HG03354 (cell line): ENCODE data around the gene OGT.
A peak's percentile ranks its signal among the peaks of the same experiment; 100 is the strongest.
"Not testable (repeated sequence)": the region's sequence is repeated elsewhere in the genome, so short reads cannot be mapped to it uniquely, and the experiment has no call there.

Source experiments
- ATAC-seq: cut with Tn5 transposase; IDR thresholded peaks from one replicate; pipeline ENCODE4 v1.9.1; 2021; ENCODE audit warnings: mild to moderate bottlenecking; ENCODE audit not compliant: unreplicated experiment, poor library complexity, severe bottlenecking

The OGT gene

GRCh38 chrX:71532753-71533425 is at the start of gene OGT:
Gene OGT (plus strand): TSS chrX:71533104. CDS start chrX:71533300, 196 bp downstream.
- peak; percentile 80 for ATAC-seq

- ATAC-seq = no peak
Measured at GRCh38 chrX:71487814-71488213, 45.1 kb upstream of the OGT start.

- no peak for ATAC-seq
Measured at GRCh38 chrX:71489540-71489939, 43.4 kb upstream of the OGT start.

DNA sequence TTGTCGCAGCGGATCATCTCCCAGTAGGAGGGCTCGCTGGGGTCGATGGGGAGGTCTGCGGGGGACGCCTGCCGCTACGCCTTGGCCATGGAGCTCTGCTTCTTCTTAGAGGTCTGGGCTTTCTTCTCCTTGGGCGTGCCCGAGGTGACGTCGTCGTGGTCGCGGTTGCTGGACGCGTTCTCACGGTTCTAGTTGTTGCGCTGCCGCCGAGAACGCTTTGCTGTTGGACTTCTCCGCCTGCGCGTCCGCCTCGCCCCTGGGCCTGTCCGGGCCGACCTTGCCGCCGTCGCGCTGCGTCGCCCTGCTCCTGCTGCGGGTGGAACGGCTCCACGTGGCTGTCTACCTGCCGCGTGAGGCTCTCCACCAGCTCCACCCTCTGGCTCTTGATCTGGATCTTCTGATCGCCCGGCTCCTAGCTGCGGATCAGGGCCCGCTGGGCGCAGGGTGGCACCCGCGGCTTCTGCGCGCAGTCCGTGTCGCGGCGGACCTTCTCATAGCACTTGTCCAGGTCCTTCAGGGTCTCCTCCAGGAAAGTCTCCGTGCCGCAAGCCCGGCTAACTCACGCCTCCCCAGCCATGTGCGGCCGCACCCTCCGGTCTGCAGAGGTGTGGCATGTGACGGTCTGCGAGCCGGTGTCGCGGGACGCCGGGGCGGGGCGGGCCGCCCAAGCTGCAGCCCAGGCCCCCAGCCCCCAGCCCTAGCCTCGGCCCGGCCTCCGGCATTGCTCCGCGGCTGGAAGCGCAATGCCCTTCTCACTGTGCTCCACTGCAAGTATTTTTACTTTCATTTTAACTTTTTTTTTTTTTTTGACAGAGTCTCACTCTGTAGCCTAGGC is 40.5 kb upstream of the OGT start:
- peak; percentile 71 for ATAC-seq

GRCh38 chrX:71493111-71493613 is 39.7 kb upstream of the OGT start:
- no peak for ATAC-seq

DNA sequence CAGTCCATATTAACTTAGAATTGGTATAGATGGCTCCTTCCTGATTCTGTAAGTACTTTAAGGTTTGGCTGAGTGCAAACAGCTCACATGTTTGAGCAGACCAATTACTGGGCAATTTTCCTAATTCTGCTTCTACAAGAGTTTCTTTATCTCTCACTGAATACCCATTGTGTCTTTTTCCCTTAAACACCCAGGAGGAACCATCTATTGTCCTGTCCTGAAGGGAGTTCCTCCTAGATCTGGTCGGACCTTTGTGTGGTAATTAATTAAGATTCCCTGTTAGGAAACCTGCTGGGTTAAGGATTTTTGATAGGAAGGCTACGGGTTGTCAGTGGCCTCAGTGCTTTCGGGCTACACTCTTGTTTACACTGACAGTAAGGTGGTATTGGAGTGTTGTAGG is 36.9 kb upstream of the OGT start:
- not testable (repeated sequence) for ATAC-seq

DNA sequence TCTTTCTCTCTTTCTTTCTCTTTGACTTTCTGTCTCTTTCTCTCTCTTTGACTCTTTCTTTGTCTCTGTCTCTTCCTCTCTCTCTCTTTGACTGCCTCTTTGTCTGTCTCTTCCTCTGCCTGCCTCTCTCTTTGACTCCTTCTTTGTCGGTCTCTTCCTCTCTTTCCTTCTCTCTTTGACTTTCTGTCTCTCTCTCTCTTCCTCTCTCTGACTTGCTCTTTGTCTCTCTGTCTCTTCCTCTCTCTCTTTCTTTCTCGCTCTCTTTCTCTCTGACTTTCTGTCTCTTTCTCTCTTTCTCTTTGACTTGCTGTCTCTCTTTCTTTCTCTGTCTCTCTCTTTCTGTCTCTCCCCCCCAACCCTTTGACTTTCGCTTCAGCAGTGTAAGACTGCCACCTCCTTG is 36.4 kb upstream of the OGT start:
- no peak for ATAC-seq

DNA sequence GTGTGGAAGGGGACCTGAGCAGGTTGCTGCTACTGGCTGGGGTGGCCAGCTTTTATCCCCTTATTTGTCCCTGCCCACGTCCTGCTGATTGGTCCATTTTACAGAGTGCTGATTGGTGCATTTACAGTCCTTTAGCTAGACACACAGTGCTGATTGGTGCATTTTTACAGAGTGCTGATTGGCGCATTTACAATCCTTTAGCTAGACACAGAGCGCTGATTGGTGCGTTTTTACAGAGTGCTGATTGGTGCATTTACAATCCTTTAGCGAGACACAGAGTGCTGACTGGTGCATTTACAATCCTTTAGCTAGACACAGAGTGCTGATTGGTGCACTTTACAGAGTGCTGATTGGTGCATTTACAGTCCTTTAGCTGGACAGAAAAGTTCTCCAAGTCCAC is 30.8 kb upstream of the OGT start:
- ATAC-seq = not testable (repeated sequence)

DNA sequence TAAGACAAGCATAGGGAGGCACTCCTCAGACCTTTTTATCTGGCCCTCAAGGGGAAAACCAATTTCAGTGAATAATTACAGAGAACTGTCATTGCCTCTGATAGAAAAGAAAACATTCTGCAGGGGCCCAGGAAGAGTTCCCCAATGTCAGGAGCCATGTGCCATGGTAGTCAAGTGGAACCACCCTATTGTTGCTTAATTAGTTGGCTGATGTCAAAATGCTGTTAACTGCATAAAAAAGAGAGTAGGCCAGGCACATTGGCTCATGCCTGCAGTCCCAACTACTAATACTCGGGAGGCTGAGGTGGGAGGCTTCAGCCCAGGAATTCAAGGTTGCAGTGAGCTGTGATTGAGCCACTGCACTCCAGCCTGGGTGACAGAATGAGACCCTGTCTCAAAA is 28.6 kb upstream of the OGT start:
- no peak for ATAC-seq

DNA sequence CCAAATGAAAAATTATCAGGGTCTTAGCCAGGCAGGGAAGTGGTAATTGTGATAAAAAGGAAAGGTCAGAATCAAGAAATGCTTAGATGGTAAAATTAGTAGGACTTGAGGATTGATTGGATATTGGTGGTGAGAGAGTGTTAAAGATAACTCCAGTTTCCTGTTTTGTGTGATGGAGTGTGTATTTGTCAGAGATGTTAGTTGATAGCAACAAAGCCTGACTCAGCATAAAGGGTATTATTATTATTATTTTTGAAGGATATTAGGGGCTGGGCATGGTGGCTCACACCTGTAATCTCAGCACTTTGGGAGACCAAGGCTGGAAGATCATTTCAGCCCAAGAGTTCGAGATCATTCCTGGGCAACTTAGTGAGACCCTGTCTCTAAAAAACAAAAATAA is 23.6 kb upstream of the OGT start:
- no peak for ATAC-seq

DNA sequence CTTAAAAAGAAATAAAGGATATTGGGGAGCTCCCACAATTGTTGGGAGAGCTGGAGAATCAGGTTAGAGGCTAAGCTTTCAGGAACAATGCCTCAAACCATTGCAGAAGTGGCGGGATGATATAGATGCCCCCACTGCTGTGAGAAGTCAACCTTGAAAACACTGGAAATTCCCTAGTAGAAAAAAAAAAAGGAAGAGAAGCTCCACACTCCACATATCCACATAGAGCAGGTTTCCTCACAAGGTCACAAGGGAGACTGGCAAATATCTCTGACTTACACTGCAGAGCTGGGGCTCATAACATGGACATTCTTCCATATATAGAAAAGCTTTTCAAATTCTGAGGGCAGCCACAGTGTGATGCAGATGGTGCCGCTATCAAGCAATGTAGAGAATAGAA is 22.7 kb upstream of the OGT start:
- ATAC-seq = no peak

- ATAC-seq = not testable (repeated sequence)
Measured at GRCh38 chrX:71513731-71514130, 19.2 kb upstream of the OGT start.

DNA sequence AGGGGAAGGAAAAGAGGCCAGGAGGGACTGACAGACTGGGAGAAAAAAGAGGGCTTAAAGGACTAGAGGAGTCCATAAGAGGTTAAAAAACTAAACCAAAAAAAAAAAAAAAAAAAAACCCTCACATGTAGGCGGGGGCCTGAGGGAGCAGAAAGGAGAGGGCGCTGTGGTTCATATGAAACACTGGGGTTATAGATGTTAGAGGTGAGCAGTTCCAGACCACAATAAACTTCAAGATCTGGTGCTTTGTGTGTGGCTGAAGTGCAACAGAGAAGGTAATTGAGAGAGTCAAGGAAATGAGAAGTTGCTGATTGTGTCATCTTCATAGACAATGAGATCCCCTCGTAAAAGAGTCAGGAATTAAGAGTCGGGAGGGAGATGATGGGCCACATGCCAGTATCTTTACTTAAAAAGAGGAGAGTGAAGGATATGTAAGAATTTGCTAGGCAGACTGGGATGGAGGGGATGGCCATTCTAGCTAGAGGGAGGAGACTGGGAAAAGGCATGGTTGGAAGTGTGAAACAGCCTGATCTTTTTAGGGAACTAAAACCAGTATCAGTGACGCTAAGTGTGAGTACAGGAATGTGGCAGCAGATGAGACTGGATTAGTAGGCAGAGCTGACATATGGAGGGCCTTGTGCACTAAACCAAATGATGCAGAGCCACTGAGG is 18.4 kb upstream of the OGT start:
- ATAC-seq = peak; percentile 64

DNA sequence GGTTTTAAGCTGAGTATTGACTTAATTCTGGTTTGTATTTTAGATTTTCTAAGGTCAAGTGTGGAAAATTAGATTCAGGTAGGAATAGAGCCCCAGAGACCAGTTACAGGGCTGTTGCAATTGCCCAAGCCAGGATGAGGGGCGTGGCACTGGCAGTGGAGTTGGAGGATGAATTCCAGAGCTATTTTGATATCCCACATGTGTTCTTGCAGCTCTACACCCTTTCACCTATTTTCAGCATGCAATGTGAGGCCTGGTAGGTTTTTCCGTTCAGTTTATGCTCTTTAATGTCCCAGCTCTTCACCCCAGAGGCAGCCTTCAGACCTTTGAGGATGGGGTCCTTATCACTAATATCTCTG is 17.9 kb upstream of the OGT start:
- ATAC-seq = no peak

- no peak for ATAC-seq
Measured at GRCh38 chrX:71525316-71525715, 7.6 kb upstream of the OGT start.

GRCh38 chrX:71532078-71532752 is 689 bp upstream of the OGT start:
- ATAC-seq = peak; percentile 24

DNA sequence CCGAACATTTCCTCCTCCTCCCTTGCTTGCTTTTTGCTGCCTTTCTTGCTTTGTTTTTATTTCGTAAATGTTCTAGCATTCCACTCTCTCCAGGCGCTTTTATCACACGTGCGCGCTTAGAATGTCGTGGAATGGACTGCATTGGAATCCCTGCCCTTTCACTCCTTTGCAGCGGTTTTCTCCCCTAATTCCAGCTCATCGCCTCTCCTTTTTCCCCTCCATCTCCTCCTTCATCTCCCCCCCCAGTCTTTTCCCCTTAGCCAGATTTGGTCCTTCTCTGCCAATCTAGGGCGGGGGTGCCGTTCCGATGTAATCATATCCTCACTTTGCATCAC is 579 bp downstream of the OGT start:
- ATAC-seq = no peak

DNA sequence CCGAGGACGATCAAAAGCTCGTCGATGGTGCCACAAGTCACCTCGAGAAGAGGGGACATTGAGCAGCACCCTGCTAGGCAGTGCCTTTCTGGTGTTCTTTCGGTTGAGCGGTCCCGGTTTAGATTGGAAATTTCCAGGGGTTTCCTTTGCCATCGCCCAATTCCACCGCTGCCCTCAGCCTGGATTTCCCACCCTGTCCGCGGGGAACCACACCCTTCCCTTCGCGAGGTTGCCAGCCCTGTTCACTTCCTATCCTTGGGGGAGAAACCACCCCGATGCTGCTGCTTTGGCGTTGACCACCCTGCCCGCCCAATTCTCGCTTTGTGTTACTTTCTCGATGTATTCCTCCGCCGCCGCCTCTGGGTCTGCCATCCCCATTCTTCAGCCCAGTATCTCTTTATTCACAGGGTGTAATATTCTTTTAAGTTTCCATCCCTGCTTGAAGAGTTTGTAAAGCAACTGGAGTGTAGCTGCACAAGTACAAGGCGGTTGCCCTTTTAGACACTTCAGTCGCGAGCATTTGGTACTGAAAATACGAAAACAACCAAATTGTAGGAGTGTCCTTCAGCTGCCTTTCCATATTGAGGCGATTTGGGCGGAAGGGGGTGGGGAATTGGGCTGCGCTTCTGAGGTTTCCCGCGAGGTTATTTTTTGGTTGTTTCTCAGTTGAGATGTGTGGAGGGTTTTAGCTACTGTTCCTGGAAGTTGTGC is 1.1 kb downstream of the OGT start:
- ATAC-seq = no peak

DNA sequence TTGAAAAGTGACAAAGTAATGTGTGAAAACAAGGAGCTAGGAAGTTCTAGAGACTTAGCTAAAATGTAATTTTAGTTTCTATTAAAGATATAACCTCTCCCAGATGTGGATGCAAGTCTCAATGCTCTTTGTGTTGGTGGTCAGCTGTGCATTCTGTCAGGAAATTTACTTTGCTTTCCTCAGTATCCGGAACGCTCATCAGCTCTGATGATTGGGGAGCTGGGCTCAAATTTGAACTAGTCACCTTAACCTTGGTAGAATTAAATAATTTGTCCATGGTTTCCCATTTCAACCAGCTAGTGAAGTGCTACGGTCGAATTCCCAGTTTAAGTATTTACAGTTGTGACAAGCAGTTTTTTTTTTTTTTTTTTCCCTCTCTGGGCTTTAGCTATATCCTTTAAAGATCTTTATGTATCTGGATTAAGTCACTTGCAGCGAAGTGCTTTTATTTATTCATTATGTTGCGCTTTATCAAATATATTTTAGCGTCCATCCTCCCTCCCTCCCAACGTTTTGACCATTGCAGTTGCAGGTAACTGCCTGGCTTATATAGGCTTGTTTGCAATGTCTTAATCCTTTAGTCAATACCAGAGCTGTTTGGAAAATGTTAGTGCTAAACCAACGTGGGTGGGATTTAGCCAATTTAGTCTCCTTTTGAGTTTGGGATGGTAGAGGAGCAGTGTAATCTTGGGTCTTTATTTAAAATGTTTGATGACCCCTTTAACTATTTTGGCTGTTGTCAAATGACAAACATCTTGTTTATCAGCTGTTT is 2.1 kb downstream of the OGT start:
- ATAC-seq = no peak
